Large intestine (tissue), 3 donors: ENCODE results near the gene S100B. TPM values are rescaled to one million over a fixed set of nuclear protein-coding genes. Genes with fewer than 3 reads are reported as not detected.

ENCODE experiments used
- DNase-seq, 2 donors: peaks; one replicate each; pipeline versions ENCODE4 v3.0.0 to v3.0.0-alpha.2; 2013
- H3K27ac ChIP-seq: one replicate; pipeline ENCODE4 v1.5.1; 2013; ENCODE audit warnings: low read length
- H3K27me3 ChIP-seq: 2 replicates; pipeline ENCODE4 v1.6.1; 2013; ENCODE audit warnings: low read length; ENCODE audit not compliant: control insufficient read depth, insufficient read depth
- H3K36me3 ChIP-seq: 2 replicates; pipeline ENCODE4 v1.6.1; 2013; ENCODE audit warnings: low read length; ENCODE audit not compliant: control insufficient read depth, insufficient read depth
- H3K4me1 ChIP-seq: one replicate; pipeline ENCODE4 v1.6.1; 2013; ENCODE audit warnings: low read length; ENCODE audit not compliant: control insufficient read depth, insufficient read depth
- H3K4me3 ChIP-seq: one replicate; pipeline ENCODE4 v1.5.1; 2013; ENCODE audit warnings: low read length
- H3K9me3 ChIP-seq: one replicate; pipeline ENCODE4 v1.6.1; 2013; ENCODE audit warnings: mild to moderate bottlenecking, low read depth, low read length, moderate library complexity; ENCODE audit not compliant: control insufficient read depth
- WGBS: methylation state at CpG from one replicate; pipeline ENCODE4 v1.1.5; 2013; ENCODE audit warnings: low lambda C conversion rate; ENCODE audit not compliant: insufficient coverage; 5-methylcytosine and 5-hydroxymethylcytosine counted together
- polyA plus RNA-seq: library from polyadenylated mRNA; unstranded; fragments of 120-200 nt; gene quantifications from one replicate; pipeline ENCODE4 v1.2.1, GENCODE V29; 2013

Gene S100B
- polyA plus RNA-seq, 1 donor, result 19.8 TPM

DNA sequence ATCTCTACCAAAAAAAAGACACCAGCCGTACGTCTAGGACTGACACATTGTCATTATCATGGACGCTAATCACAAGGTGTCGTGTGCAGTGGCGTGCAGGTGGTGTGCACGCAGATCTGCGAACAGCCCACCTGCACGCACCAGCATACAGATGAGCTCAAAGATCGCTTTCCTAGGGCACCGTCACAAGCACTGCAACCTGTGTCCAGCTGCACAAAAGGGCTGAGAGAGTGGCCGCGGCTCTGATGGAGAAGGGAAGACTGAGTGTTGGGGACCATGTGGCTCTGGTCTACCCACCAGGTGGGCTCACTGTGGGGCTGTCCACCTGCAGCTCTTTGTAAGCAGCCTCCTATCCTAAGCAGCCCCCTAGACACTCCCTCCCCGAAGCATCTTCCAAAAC lies 50.9 kb downstream of the S100B start:
- no peak overlapping the region for H3K27ac ChIP-seq
- DNase-seq, result no peak
- H3K9me3 ChIP-seq, result no peaks in the 10 kb centered on the region
- peaks cover 71% of the 10 kb centered on the region for H3K36me3 ChIP-seq
- H3K4me1 ChIP-seq, result no peaks in the 10 kb centered on the region
- no peaks in the 10 kb centered on the region for H3K27me3 ChIP-seq
- no CpG with 5 or more reads among the region's 13 CpGs for WGBS
- H3K4me3 ChIP-seq, result no peak overlapping the region

GRCh38 chr21:46552865-46553379 lies 52.0 kb downstream of the S100B start:
- Histone ChIP-seq H3K9me3 (no peaks in the 10 kb centered on the region), H3K27me3 (no peaks in the 10 kb centered on the region), H3K4me3 (no peak overlapping the region), H3K4me1 (no peaks in the 10 kb centered on the region), H3K27ac (no peak overlapping the region), H3K36me3 (peaks cover 74% of the 10 kb centered on the region)
- DNase-seq, result no peak
- WGBS, result no CpG with 5 or more reads among the region's 5 CpGs

GRCh38 chr21:46552274-46552673 lies 52.6 kb downstream of the S100B start:
- WGBS, result no CpG with 5 or more reads among the region's 5 CpGs
- Histone ChIP-seq H3K27me3 (no peaks in the 10 kb centered on the region), H3K36me3 (peaks cover 73% of the 10 kb centered on the region), H3K9me3 (no peaks in the 10 kb centered on the region), H3K4me1 (no peaks in the 10 kb centered on the region), H3K4me3 (no peak overlapping the region), H3K27ac (no peak overlapping the region)
- DNase-seq, result no peak

DNA sequence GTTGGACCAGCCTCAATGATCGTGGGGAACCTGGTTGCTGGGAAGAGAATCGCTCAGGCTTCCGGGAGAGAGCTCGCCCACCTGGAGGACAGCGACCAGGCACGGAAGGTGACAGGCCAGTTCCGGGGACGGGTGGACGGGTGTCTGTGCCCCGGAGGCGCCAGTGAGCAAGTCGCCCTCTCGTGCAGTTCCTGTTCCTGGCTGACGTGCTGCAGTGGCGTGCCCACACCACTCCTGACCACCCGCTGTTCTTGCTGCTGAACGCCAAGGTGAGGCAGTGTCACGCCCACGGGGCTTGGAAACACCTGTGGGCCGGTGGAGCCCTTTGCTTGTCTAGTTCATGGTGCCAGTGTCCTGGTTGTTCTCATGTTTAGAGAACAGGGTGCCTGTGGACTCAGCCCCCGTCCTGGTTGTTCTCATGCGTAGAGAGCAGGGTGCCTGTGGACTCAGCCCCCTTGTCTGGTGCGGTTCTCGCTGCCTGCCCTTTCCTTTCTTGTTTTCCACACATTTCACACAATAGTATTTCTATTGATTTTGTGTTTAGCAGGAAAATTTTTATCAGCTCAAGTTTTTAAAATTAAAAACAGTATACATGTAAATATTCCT lies 53.1 kb downstream of the S100B start:
- WGBS, result no CpG with 5 or more reads among the region's 24 CpGs
- H3K36me3 ChIP-seq, result peaks cover 71% of the 10 kb centered on the region
- DNase-seq, result no peak

GRCh38 chr21:46550116-46550941 lies 54.6 kb downstream of the S100B start:
- H3K27ac ChIP-seq, result no peak overlapping the region
- H3K9me3 ChIP-seq, result no peaks in the 10 kb centered on the region
- DNase-seq, result no peak
- no peaks in the 10 kb centered on the region for H3K27me3 ChIP-seq
- peaks cover 77% of the 10 kb centered on the region for H3K36me3 ChIP-seq
- WGBS, result no CpG with 5 or more reads among the region's 12 CpGs
- no peak overlapping the region for H3K4me3 ChIP-seq
- no peaks in the 10 kb centered on the region for H3K4me1 ChIP-seq

More for the DNA sequence above, 53.1 kb downstream of the S100B start:
- Histone ChIP-seq H3K4me3 (no peak overlapping the region), H3K4me1 (no peaks in the 10 kb centered on the region), H3K27ac (no peak overlapping the region), H3K27me3 (no peaks in the 10 kb centered on the region), H3K9me3 (no peaks in the 10 kb centered on the region)

- no peaks in the 10 kb centered on the region for H3K4me1 ChIP-seq
- DNase-seq, result no peak
- H3K9me3 ChIP-seq, result no peaks in the 10 kb centered on the region
- no peak overlapping the region for H3K4me3 ChIP-seq
- no peak overlapping the region for H3K27ac ChIP-seq
- H3K36me3 ChIP-seq, result peaks cover 73% of the 10 kb centered on the region
- H3K27me3 ChIP-seq, result no peaks in the 10 kb centered on the region
- no CpG with 5 or more reads among the region's 18 CpGs for WGBS
These were observed 55.2 kb downstream of the S100B start for GRCh38 chr21:46549650-46550049.

Other genes starting within 250 kb of the S100B start
- gene DIP2A, start 146.2 kb downstream of the S100B start, polyA plus RNA-seq, result 53.3 TPM
- gene PRMT2, start 30.6 kb upstream of the S100B start, polyA plus RNA-seq, result 88.7 TPM